HG03064 (cell line): ENCODE results near the gene JAKMIP1.

ENCODE experiments used
- ATAC-seq: cut with Tn5 transposase; IDR thresholded peaks from one replicate; pipeline ENCODE4 v1.9.1; 2021; ENCODE audit warnings: low read depth; ENCODE audit not compliant: unreplicated experiment

JAKMIP1 gene

DNA sequence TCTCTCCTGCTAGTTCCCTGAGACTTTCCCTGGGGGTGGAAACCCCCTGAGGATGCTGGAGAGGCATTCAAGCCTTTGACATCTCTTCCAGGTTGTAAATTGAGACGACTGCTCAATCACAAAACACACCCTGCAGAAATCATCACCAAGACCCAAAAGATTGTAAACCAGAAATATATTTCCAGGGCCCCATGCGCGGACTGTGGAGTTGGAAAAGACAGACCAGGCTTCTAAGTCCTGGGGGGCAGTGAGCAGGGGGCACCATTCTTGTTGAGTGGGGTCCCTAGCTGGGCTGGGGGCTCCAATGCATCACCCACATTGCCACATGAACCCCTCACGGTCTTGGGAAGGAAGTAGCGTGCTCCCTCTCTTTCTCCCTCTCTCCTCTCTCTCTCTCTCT is 94.2 kb downstream of the JAKMIP1 start:
- no peak for ATAC-seq

DNA sequence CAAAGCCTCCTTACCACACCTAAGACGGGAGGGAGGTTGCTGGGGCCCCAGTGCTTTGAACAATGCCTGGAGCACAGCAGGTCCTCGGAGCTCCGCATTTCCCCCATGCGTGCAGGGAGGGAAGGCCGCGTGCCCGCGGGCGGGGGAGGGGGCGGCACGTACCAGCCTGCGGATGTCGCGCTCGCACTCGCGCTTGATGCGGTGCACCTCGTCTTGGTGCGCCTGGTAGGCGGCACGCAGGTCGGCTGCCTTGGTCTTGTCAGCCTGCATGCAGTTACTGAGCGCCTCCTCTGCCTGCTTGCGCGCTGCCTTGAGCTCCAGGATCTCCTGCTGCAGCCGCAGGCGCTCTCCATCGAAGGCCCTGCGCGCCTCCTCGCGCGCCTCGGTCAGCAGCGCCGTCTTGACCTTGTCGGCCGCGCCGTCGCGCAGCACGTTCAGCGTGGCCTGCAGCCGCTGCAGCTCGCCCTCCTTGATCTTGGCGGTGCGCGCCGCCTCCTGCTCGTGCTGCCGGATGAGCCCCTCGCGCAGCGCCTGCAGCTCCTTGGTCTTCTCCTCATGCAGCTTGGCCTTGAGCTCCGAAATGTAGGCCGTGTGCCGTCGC is 94.9 kb downstream of the JAKMIP1 start:
- no peak for ATAC-seq

- no peak for ATAC-seq
Measured at GRCh38 chr4:6104541-6105130, 95.7 kb downstream of the JAKMIP1 start.

DNA sequence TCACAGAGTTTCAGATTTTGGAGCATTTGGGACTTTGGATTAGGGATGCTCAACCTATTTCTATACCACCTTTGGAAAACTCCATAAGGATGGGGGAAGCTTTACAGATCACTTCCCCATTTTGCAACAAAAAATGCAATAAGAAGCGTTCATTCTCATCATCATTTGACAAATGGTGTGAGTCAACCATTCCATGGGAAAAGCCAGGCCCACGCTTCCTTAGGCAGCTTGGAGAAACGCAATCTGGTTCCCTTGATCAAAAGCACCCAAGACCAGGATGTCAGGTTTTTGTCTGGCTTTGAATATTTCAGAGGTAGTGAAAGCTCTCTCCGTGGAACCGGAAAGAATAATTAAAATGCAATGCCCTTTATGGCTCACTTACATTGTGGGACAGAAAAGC is 102.8 kb downstream of the JAKMIP1 start:
- no peak for ATAC-seq

DNA sequence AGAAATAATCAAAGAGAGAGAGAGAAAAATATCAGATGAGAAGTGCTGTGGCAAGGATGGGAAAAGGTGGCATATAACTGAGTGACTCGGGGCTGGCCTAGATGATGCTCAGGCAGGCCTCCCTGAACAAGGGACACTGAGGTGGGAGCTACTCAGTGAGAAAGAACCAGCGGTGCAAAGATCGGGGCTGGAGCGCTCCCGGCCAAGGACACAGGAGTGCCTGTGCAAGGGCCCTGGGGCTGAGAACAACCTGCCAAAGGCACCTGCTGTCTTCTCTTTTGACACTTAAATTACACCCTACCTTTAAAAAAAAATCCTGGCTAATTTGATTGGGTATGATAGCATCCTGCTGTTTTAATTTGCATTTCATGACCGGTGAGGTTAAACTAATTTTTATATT is 104.5 kb downstream of the JAKMIP1 start:
- ATAC-seq, result no peak

GRCh38 chr4:6095023-6095752 is 105.2 kb downstream of the JAKMIP1 start:
- ATAC-seq, result no peak

GRCh38 chr4:6093671-6094070 is 106.7 kb downstream of the JAKMIP1 start:
- no peak for ATAC-seq

GRCh38 chr4:6092971-6093370 is 107.4 kb downstream of the JAKMIP1 start:
- ATAC-seq, result no peak

- ATAC-seq, result no peak
Measured at GRCh38 chr4:6092131-6092530, 108.2 kb downstream of the JAKMIP1 start.

GRCh38 chr4:6090931-6091330 is 109.4 kb downstream of the JAKMIP1 start:
- no peak for ATAC-seq

- no peak for ATAC-seq
Measured at GRCh38 chr4:6088950-6089349, 111.4 kb downstream of the JAKMIP1 start.

GRCh38 chr4:6087669-6088341 is 112.5 kb downstream of the JAKMIP1 start:
- no peak for ATAC-seq

DNA sequence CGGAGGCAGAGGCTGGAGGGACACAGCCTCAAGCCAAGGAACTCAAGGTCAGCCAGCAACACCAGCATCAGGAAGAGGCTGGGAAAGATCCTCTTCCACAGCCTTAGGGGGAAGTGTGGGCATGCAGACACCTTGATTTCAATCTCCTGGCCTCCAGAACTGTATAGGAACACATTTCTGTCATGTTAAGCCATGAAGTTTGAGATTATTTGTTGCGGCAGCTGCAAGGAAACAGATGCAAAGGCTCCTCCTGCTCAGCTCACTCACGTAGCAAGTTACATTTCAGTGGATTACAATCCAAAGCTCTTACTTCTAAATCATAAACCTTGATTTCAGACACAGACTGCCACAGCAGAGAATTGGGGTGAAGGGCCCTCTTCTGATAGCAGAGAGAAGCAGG is 113.5 kb downstream of the JAKMIP1 start:
- ATAC-seq, result no peak

GRCh38 chr4:6085691-6086628 is 114.4 kb downstream of the JAKMIP1 start:
- ATAC-seq, result no peak

- ATAC-seq, result no peak
Measured at GRCh38 chr4:6085028-6085690, 115.2 kb downstream of the JAKMIP1 start.

DNA sequence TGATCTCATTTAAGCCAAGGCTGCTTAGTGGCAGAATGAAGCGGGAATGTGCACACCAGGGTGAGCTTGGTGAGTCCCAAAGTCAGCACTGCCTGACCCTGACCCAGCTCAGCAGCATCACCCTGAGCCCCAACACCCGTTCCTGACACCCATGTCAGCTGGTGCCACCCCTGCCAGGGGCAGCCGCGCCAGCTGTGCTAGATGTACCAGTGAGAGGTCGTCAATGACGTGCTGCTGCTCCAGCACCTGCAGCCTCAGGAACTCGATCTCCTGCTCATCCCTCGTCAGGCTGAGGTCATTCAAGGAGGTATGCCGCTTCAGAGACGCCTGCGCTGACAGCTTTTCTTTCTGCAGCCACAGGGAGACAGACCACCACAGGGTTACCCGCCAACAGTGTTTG is 120.4 kb downstream of the JAKMIP1 start:
- no peak for ATAC-seq

GRCh38 chr4:6078560-6078959 is 121.8 kb downstream of the JAKMIP1 start:
- no peak for ATAC-seq

DNA sequence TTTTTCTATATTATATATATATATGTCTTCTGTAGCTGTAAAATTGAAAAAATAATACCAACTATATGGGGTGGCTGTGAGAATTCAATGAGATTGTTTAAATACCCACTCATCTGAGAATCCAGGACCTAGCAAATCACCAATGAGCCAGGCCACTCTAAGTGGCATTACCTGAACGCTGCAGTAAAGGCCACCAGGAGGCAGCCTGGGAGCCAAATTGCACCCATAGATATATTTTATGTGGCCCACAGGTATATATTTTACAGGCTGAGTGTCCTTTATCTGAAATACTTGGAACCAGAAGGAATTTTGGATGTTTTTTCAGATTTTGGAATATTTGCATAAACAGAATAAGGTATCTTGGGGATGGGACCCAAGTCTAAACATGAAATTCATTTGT is 124.0 kb downstream of the JAKMIP1 start:
- no peak for ATAC-seq

GRCh38 chr4:6074758-6075157 is 125.6 kb downstream of the JAKMIP1 start:
- ATAC-seq, result no peak
